ENCODE measurements around the gene ARPC1A. TPM values are rescaled to one million over a fixed set of nuclear protein-coding genes. Genes with fewer than 3 reads are reported as not detected.
A peak's percentile ranks its signal among the peaks of the same experiment; 100 is the strongest.
"Not testable (repeated sequence)": the region's sequence is repeated elsewhere in the genome, so short reads cannot be mapped to it uniquely, and the experiment has no call there.

ARPC1A gene
- total RNA-seq, 1 experiment from 2014 or later, result 183 TPM

DNA sequence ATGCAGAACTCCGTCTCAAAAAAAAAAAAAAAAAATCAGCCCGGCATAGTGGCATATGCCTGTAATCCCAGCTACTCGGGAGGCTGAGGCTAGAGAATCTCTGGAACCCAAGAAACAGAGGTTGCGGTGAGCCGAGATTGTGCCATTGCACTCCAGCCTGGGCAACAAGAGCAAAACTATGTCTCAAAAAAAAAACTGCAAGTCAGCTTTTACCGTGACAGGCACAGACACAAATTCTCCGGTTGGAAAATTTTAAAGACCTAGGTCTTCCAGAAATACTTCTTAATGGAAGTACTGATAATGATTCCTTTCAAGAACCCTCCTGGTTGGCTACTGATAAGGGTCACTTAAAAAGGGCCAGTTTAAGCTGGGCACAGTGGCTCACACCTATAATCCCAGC is 29.4 kb downstream of the ARPC1A start:
- ATAC-seq, result no peak
- POLR2A ChIA-PET (ENCODE audit: unreplicated experiment), result no interaction called here
- H3K9me3 ChIP-seq (ENCODE audit: low read length), result no peaks in the 10 kb centered on the region
- no peaks in the 10 kb centered on the region for H3F3A ChIP-seq (ENCODE audit: low read length, unreplicated experiment)
- H3K27ac ChIP-seq (ENCODE audit: low read length), result no peak overlapping the region
- H3K4me2 ChIP-seq (ENCODE audit: low read length), result no peak overlapping the region
- no peak overlapping the region for H3K4me3 ChIP-seq (ENCODE audit: low read length)
- H3K9me2 ChIP-seq (replicated peaks; ENCODE audit: low read length), result no peaks in the 10 kb centered on the region
- H3K79me2 ChIP-seq (ENCODE audit: low read length), result no peaks in the 10 kb centered on the region
- DNase-seq, result no peak
- H2AFZ ChIP-seq (ENCODE audit: low read length), result no peak overlapping the region
- BruUV-seq (replicated peaks), result TSS peak; percentile 14
- no peaks in the 10 kb centered on the region for H3K27me3 ChIP-seq (ENCODE audit: low read length)
- H3K36me3 ChIP-seq (ENCODE audit: low read depth, low read length), result peaks cover 30% of the 10 kb centered on the region
- intact Hi-C loops (cut with micrococcal nuclease), result no loop called here
- CTCF ChIA-PET, result no interaction called here
- H3K9ac ChIP-seq (ENCODE audit: low read length), result no peak overlapping the region
- no peaks in the 10 kb centered on the region for H3K4me1 ChIP-seq (ENCODE audit: insufficient read depth, low read length)
- TF ChIP-seq EZH2 (IDR thresholded peaks at IDR 0.05; ENCODE audit: low read length, unreplicated experiment), result no peak
- no peak for TF ChIP-seq EZH2phosphoT487 (IDR thresholded peaks at IDR 0.05; ENCODE audit: borderline replicate concordance, low read length)
- TF ChIP-seq, protein P1, sequence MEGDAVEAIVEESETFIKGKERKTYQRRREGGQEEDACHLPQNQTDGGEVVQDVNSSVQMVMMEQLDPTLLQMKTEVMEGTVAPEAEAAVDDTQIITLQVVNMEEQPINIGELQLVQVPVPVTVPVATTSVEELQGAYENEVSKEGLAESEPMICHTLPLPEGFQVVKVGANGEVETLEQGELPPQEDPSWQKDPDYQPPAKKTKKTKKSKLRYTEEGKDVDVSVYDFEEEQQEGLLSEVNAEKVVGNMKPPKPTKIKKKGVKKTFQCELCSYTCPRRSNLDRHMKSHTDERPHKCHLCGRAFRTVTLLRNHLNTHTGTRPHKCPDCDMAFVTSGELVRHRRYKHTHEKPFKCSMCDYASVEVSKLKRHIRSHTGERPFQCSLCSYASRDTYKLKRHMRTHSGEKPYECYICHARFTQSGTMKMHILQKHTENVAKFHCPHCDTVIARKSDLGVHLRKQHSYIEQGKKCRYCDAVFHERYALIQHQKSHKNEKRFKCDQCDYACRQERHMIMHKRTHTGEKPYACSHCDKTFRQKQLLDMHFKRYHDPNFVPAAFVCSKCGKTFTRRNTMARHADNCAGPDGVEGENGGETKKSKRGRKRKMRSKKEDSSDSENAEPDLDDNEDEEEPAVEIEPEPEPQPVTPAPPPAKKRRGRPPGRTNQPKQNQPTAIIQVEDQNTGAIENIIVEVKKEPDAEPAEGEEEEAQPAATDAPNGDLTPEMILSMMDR (conservative IDR thresholded peaks at IDR 0.05; ENCODE audit: low read depth, low read length), result no peak
- H4K20me1 ChIP-seq (ENCODE audit: low read length), result no peaks in the 10 kb centered on the region

DNA sequence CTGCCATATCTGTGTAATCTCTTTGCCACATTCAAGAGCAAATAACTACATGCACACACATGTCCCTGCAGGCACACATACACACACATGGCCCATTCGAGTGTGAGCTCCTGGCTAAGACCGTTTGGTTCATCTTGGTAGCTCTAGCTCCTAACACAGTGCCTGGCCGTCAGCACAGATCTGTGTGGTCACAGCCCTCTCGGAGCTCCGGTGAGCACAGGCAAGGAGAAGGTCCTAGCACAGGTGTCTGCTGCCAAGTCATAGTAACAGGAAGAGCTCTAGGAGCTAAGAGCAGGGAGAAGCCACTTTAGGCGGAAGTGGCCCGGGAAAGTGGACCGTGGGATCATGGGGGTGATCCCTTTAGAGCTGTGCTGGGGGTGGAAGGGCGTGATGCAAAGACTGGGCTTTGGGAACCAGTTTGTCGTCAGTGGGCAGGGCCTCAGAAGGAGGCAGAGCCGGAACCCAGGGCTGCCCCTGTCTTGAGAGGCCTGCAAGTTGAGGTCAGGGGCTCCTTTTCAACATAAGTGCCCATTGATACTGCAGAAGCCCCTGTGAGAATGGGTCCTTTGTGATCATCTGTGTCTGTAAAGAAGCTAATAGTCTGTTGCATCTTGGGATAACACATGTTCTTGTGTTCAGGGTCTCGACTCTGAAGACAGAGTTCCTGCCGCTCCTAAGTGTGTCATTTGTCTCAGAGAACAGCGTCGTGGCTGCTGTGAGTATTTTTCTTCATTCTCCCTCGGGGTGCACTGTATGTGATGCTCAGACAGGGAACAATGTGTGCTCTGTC is 32.2 kb downstream of the ARPC1A start:
- Histone ChIP-seq H3K4me3 (ENCODE audit: low read length) (no peak overlapping the region), H2AFZ (ENCODE audit: low read length) (no peak overlapping the region), H3K79me2 (ENCODE audit: low read length) (no peaks in the 10 kb centered on the region), H3K9me3 (ENCODE audit: low read length) (no peaks in the 10 kb centered on the region), H3F3A (ENCODE audit: low read length, unreplicated experiment) (no peaks in the 10 kb centered on the region), H3K36me3 (ENCODE audit: low read depth, low read length) (peaks cover 35% of the 10 kb centered on the region), H3K27me3 (ENCODE audit: low read length) (no peaks in the 10 kb centered on the region), H3K9me2 (replicated peaks; ENCODE audit: low read length) (no peaks in the 10 kb centered on the region), H3K27ac (ENCODE audit: low read length) (no peak overlapping the region), H3K4me2 (ENCODE audit: low read length) (no peak overlapping the region), H4K20me1 (ENCODE audit: low read length) (no peaks in the 10 kb centered on the region), H3K9ac (ENCODE audit: low read length) (no peak overlapping the region), H3K4me1 (ENCODE audit: insufficient read depth, low read length) (no peaks in the 10 kb centered on the region)
- ATAC-seq (no peak), DNase-seq (no peak)
- no peak for TF ChIP-seq EZH2 (IDR thresholded peaks at IDR 0.05; ENCODE audit: low read length, unreplicated experiment)
- TF ChIP-seq, protein P1 (conservative IDR thresholded peaks at IDR 0.05; ENCODE audit: low read depth, low read length), result no peak
- no peak for TF ChIP-seq EZH2phosphoT487 (IDR thresholded peaks at IDR 0.05; ENCODE audit: borderline replicate concordance, low read length)
- intact Hi-C loops (cut with micrococcal nuclease), result no loop called here
- CTCF ChIA-PET, result no interaction called here
- no TSS peak for BruUV-seq (replicated peaks)
- POLR2A ChIA-PET (ENCODE audit: unreplicated experiment), result no interaction called here

DNA sequence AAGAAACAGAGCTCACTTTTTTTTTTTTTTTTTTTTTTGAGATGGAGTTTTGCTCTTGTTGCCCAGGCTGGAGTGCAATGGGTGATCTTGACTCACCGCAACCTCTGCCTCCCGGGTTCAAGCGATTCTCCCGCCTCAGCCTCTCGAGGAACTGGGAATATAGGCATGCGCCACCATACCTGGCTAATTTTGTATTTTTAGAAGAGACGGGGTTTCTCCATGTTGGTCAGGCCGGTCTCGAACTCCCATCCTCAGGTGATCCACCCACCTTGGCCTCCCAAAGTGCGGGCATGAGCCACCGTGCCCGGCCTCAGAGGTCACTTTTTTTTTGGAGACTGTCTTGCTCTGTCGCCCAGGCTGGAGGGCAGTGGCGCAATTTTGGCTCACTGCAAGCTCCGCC is 32.8 kb downstream of the ARPC1A start:
- H3K9me2 ChIP-seq (replicated peaks; ENCODE audit: low read length); CTCF ChIA-PET; H3K79me2 ChIP-seq (ENCODE audit: low read length); H3K27me3 ChIP-seq (ENCODE audit: low read length); ATAC-seq; H3K27ac ChIP-seq (ENCODE audit: low read length); H3K4me2 ChIP-seq (ENCODE audit: low read length); H4K20me1 ChIP-seq (ENCODE audit: low read length); intact Hi-C loops (cut with micrococcal nuclease); H3K9me3 ChIP-seq (ENCODE audit: low read length); BruUV-seq (replicated peaks); H2AFZ ChIP-seq (ENCODE audit: low read length); POLR2A ChIA-PET (ENCODE audit: unreplicated experiment); H3K4me3 ChIP-seq (ENCODE audit: low read length); DNase-seq; H3F3A ChIP-seq (ENCODE audit: low read length, unreplicated experiment); H3K9ac ChIP-seq (ENCODE audit: low read length); H3K4me1 ChIP-seq (ENCODE audit: insufficient read depth, low read length): not testable (repeated sequence)
- peaks cover 41% of the 10 kb centered on the region for H3K36me3 ChIP-seq (ENCODE audit: low read depth, low read length)
